ENCODE measurements around the gene ESYT1.

- peak; percentile 92 for TF ChIP-seq MYC (IDR thresholded peaks at IDR 0.05; ENCODE audit: low read depth, low read length)
- TF ChIP-seq CTCF (IDR thresholded peaks at IDR 0.05; ENCODE audit: extremely low read depth in 1 of 2, insufficient read depth in 1 of 2, low read depth in 1 of 2, low read length in 2 of 2): peak; percentile 66 to 75
- TF ChIP-seq EZH2 (IDR thresholded peaks at IDR 0.05; ENCODE audit: borderline replicate concordance, low read depth, low read length, severe bottlenecking): no peak
- no peak for TF ChIP-seq FOS (IDR thresholded peaks at IDR 0.05; ENCODE audit: borderline replicate concordance, insufficient read depth, low read length)
- TF ChIP-seq POLR2A (IDR thresholded peaks at IDR 0.05; ENCODE audit: low read depth, low read length): no peak
- TF ChIP-seq POLR2AphosphoS5 (IDR thresholded peaks at IDR 0.05; ENCODE audit: insufficient read depth, low read depth, low read length): no peak
- TF ChIP-seq GATA2 (IDR thresholded peaks at IDR 0.05; ENCODE audit: insufficient read depth, insufficient read length, low read depth, low read length): no peak
These were observed 8.7 kb upstream of the ESYT1 start for GRCh38 chr12:56119361-56119796.
